B cell (primary cell): ENCODE results near the gene ARHGAP23.

Experiments
- CTCF ChIP-seq: fragments of 200-600 bp; IDR thresholded peaks from one replicate; pipeline ENCODE4 v1.8.0; 2022; ENCODE audit warnings: antibody characterized with exemption, mild to moderate bottlenecking
- EZH2 ChIP-seq: IDR thresholded peaks from 2 replicates; pipeline ENCODE4 v1.6.1; 2012; ENCODE audit warnings: borderline replicate concordance, low read depth, mild to moderate bottlenecking, moderate library complexity, low read length; ENCODE audit not compliant: insufficient read depth, poor library complexity, severe bottlenecking

- TF ChIP-seq CTCF, result no peak
- TF ChIP-seq EZH2, result no peak
Measured at GRCh38 chr17:38442548-38442947, 14.3 kb downstream of the ARHGAP23 start.
